GM18511 (cell line): ENCODE results near the gene NECAP2.
A peak's percentile ranks its signal among the peaks of the same experiment; 100 is the strongest.
"Not testable (repeated sequence)": the region's sequence is repeated elsewhere in the genome, so short reads cannot be mapped to it uniquely, and the experiment has no call there.

Source experiments
- ATAC-seq: cut with Tn5 transposase; IDR thresholded peaks from one replicate; pipeline ENCODE4 v1.9.1; 2021; ENCODE audit warnings: mild to moderate bottlenecking, moderate library complexity; ENCODE audit not compliant: unreplicated experiment

NECAP2 gene

GRCh38 chr1:16425125-16426025 lies 15.1 kb upstream of the NECAP2 start:
- no peak for ATAC-seq

- ATAC-seq, result no peak
Measured at GRCh38 chr1:16430606-16431005, 9.9 kb upstream of the NECAP2 start.

- no peak for ATAC-seq
Measured at GRCh38 chr1:16433030-16433429, 7.5 kb upstream of the NECAP2 start.

GRCh38 chr1:16434007-16434406 lies 6.5 kb upstream of the NECAP2 start:
- no peak for ATAC-seq

- ATAC-seq, result no peak
Measured at GRCh38 chr1:16434501-16434900, 6.0 kb upstream of the NECAP2 start.

- ATAC-seq, result no peak
Measured at GRCh38 chr1:16436946-16437474, 3.5 kb upstream of the NECAP2 start, which contains the start of gene SPATA21. TSS of gene SPATA21 (minus strand) at chr1:16437424. CDS start at chr1:16431371, 6,053 bp downstream.

GRCh38 chr1:16438516-16438915 lies 2.0 kb upstream of the NECAP2 start:
- ATAC-seq, result no peak

GRCh38 chr1:16438924-16439323 lies 1.6 kb upstream of the NECAP2 start:
- ATAC-seq, result no peak

GRCh38 chr1:16440131-16440469 lies 424 bp upstream of the NECAP2 start:
- ATAC-seq, result peak; percentile 29

GRCh38 chr1:16441282-16441665 lies 750 bp downstream of the NECAP2 start:
- ATAC-seq, result no peak

- ATAC-seq, result no peak
Measured at GRCh38 chr1:16442265-16442664, 1.7 kb downstream of the NECAP2 start.

- ATAC-seq, result no peak
Measured at GRCh38 chr1:16442941-16443340, 2.4 kb downstream of the NECAP2 start.

- no peak for ATAC-seq
Measured at GRCh38 chr1:16443975-16444770, 3.6 kb downstream of the NECAP2 start.

- ATAC-seq, result no peak
Measured at GRCh38 chr1:16445052-16445451, 4.5 kb downstream of the NECAP2 start.

GRCh38 chr1:16446116-16446515 lies 5.6 kb downstream of the NECAP2 start:
- no peak for ATAC-seq

- no peak for ATAC-seq
Measured at GRCh38 chr1:16447641-16448040, 7.1 kb downstream of the NECAP2 start.

- ATAC-seq, result no peak
Measured at GRCh38 chr1:16449065-16449464, 8.5 kb downstream of the NECAP2 start.

- ATAC-seq, result no peak
Measured at GRCh38 chr1:16449666-16450065, 9.1 kb downstream of the NECAP2 start.

- no peak for ATAC-seq
Measured at GRCh38 chr1:16450863-16451481, 10.4 kb downstream of the NECAP2 start.

GRCh38 chr1:16451841-16452528 lies 11.5 kb downstream of the NECAP2 start:
- ATAC-seq, result no peak

GRCh38 chr1:16454909-16455308 lies 14.4 kb downstream of the NECAP2 start:
- ATAC-seq, result not testable (repeated sequence)
